OCI-LY3 (cell line): ENCODE measurements around the gene CERKL.

ENCODE experiments used
- H2AFZ ChIP-seq: fragments of 200-600, 300-600 bp; shearing (Covaris generic); 2 replicates; pipeline ENCODE4 v1.6.0; 2014; ENCODE audit warnings: antibody characterized with exemption, low read depth, low read length
- H3K27ac ChIP-seq: fragments of 200-600, 300-600 bp; sonication (generic); 2 replicates; pipeline ENCODE4 v1.5.1; 2014; ENCODE audit warnings: mild to moderate bottlenecking, low read length, moderate library complexity, mixed read lengths
- H3K27me3 ChIP-seq: fragments of 200-600, 300-600 bp; sonication (generic); 2 replicates; pipeline ENCODE4 v1.6.1; 2014; ENCODE audit warnings: low read depth, low read length, mixed read lengths
- H3K36me3 ChIP-seq: fragments of 200-600, 300-600 bp; sonication (generic); replicated peaks from 2 replicates; pipeline ENCODE3; 2014; ENCODE audit warnings: low read depth, low read length, mixed read lengths
- H3K4me1 ChIP-seq: fragments of 300-600, 200-600 bp; sonication (generic); 2 replicates; pipeline ENCODE4 v1.6.1; 2014; ENCODE audit warnings: low read length, mixed read lengths
- H3K4me2 ChIP-seq: fragments of 200-600, 300-600 bp; sonication (generic); 2 replicates; pipeline ENCODE4 v1.6.1; 2014; ENCODE audit warnings: low read length, mixed read lengths
- H3K4me3 ChIP-seq: fragments of 300-600, 200-600 bp; sonication (generic); 2 replicates; pipeline ENCODE4 v1.5.1; 2014; ENCODE audit warnings: antibody characterized with exemption, mild to moderate bottlenecking, low read length, moderate library complexity
- H3K79me2 ChIP-seq: fragments of 300-600, 200-600 bp; shearing (Covaris generic); 2 replicates; pipeline ENCODE4 v1.6.1; 2014; ENCODE audit warnings: mild to moderate bottlenecking, low read length, mixed read lengths
- H3K9ac ChIP-seq: fragments of 300-600, 200-600 bp; shearing (Covaris generic); 2 replicates; pipeline ENCODE4 v1.6.0; 2014; ENCODE audit warnings: mild to moderate bottlenecking, low read length, moderate library complexity
- H3K9me3 ChIP-seq: fragments of 200-600, 300-600 bp; shearing (Covaris generic); 2 replicates; pipeline ENCODE4 v1.6.1; 2014; ENCODE audit warnings: low read length, mixed read lengths; ENCODE audit not compliant: insufficient read depth
- H4K20me1 ChIP-seq: fragments of 200-600, 300-600 bp; sonication (generic); 2 replicates; pipeline ENCODE4 v1.6.1; 2016; ENCODE audit warnings: low read length, mixed read lengths; ENCODE audit not compliant: insufficient read depth
- EZH2phosphoT487 ChIP-seq: fragments of 200-600 bp; shearing (Covaris generic); IDR thresholded peaks from 2 replicates; pipeline ENCODE4 v1.6.1; 2018; ENCODE audit warnings: antibody characterized with exemption, mixed run types, low read depth
- TF ChIP-seq, protein P1 (sequence below): fragments of 200-600, 300-600 bp; sonication (generic); IDR thresholded peaks from 2 replicates; pipeline ENCODE4 v1.5.1; 2014; ENCODE audit warnings: antibody characterized with exemption, low read length, low read depth

The CERKL gene

DNA sequence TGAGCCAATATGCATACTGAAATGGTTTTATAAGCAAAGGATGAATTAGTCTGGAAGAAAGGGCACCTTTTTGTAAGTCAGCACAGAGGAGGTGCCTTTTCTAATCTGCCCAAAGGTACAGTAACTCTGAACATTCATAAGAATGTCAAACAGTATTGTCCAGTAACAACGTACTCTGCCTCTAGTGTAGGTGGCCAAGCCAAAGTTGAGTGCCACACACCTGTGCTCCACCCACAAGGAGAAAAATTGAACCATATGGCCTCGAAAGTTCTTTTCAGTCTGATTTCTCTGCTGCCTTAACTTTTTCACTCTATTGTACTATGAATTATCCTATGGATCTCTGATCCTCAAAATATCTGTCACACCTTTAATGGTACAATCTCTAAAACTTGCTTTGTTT is 86.8 kb downstream of the CERKL start:
- no peaks in the 10 kb centered on the region for H3K36me3 ChIP-seq
- H3K4me2 ChIP-seq, result no peak overlapping the region
- H3K9me3 ChIP-seq, result no peaks in the 10 kb centered on the region
- H3K27me3 ChIP-seq, result 0 out of 2 replicates have a peak, but pooled peaks cover 3% of the 10 kb centered on the region
- no peaks in the 10 kb centered on the region for H4K20me1 ChIP-seq
- TF ChIP-seq, protein P1, sequence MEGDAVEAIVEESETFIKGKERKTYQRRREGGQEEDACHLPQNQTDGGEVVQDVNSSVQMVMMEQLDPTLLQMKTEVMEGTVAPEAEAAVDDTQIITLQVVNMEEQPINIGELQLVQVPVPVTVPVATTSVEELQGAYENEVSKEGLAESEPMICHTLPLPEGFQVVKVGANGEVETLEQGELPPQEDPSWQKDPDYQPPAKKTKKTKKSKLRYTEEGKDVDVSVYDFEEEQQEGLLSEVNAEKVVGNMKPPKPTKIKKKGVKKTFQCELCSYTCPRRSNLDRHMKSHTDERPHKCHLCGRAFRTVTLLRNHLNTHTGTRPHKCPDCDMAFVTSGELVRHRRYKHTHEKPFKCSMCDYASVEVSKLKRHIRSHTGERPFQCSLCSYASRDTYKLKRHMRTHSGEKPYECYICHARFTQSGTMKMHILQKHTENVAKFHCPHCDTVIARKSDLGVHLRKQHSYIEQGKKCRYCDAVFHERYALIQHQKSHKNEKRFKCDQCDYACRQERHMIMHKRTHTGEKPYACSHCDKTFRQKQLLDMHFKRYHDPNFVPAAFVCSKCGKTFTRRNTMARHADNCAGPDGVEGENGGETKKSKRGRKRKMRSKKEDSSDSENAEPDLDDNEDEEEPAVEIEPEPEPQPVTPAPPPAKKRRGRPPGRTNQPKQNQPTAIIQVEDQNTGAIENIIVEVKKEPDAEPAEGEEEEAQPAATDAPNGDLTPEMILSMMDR, result no peak
- no peak for TF ChIP-seq EZH2phosphoT487
- H3K27ac ChIP-seq, result no peak overlapping the region
- H3K4me1 ChIP-seq, result peaks cover 11% of the 10 kb centered on the region; the same call in 1 of the 2 replicates
- H3K4me3 ChIP-seq, result no peak overlapping the region
- H3K79me2 ChIP-seq, result no peaks in the 10 kb centered on the region
- H2AFZ ChIP-seq, result no peak overlapping the region
- H3K9ac ChIP-seq, result no peak overlapping the region

DNA sequence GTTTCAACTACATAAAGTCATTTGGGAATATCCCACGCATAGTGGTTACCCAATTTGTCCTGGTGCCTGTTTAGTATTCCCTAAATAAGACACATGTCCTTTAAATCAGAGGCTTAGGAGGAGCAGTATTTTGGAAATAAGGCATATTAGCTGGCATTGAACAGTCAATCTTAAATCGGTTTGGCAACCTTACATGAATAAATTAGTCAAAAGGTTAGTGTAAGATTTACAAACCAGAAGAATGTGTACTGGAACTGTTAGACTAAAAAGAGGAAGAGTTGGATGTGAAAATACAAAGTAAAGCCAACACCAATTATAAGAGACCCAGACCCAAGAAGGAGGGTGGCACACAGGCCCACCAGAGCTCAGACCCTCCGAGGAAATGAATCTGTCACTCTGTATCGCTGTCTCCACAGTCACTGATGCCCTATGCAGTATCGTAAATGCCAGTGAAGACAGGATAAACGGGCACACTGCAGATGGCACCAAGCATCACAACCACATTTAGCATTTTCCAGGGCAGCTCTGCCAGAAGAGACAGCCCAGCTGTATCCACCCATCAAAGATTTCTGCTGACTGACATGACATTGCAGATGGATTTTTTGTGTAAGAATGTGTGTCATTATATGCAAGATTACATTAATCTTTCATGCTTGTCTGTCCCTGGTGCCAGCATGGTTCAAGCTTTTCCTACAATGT is 90.4 kb downstream of the CERKL start:
- H3K4me1 ChIP-seq, result peaks cover 7% of the 10 kb centered on the region; the same call in 1 of the 2 replicates
- TF ChIP-seq EZH2phosphoT487, result no peak
- TF ChIP-seq, protein P1, result no peak
- no peaks in the 10 kb centered on the region for H3K36me3 ChIP-seq
- H3K9ac ChIP-seq, result no peak overlapping the region
- no peaks in the 10 kb centered on the region for H3K9me3 ChIP-seq
- H3K4me2 ChIP-seq, result no peak overlapping the region
- no peaks in the 10 kb centered on the region for H4K20me1 ChIP-seq
- H3K4me3 ChIP-seq, result no peak overlapping the region
- no peak overlapping the region for H2AFZ ChIP-seq
- H3K79me2 ChIP-seq, result no peaks in the 10 kb centered on the region
- H3K27me3 ChIP-seq, result no peaks in the 10 kb centered on the region
- H3K27ac ChIP-seq, result no peak overlapping the region

DNA sequence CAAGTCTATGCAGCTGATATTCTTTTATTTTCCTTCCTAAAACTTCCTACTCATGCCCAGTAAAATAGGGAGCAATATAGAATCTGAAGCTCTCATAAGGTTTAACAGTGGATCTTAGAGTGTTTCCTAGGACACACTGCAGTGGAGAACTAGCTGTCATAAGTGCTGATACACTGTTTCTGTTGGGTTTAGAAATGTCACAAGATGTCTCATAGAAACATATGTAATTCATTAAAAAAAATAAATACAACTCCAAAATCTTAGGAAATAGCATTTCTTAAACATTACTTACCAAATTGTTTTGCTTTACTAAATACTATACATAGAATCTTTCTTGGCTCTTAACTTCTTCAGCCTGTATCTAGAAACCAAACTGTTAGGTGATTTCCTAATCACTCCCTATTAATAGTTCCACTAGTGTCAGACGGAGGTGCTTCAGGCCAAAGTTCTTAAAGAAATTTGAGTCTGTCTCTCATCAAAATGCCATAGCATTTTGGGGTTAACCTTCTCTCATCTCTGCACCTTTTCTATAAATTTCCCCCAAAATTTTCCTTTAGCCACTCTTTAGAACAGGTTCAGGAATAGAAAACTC is 93.7 kb downstream of the CERKL start:
- Histone ChIP-seq H3K9ac (no peak overlapping the region), H3K4me1 (0 out of 2 replicates have a peak, but pooled peaks cover 3% of the 10 kb centered on the region), H3K9me3 (no peaks in the 10 kb centered on the region), H4K20me1 (no peaks in the 10 kb centered on the region), H3K4me3 (no peak overlapping the region), H3K79me2 (no peaks in the 10 kb centered on the region), H3K36me3 (no peaks in the 10 kb centered on the region), H3K27me3 (no peaks in the 10 kb centered on the region), H3K27ac (no peak overlapping the region), H2AFZ (no peak overlapping the region), H3K4me2 (no peak overlapping the region)
- TF ChIP-seq, protein P1, result no peak
- TF ChIP-seq EZH2phosphoT487, result no peak

DNA sequence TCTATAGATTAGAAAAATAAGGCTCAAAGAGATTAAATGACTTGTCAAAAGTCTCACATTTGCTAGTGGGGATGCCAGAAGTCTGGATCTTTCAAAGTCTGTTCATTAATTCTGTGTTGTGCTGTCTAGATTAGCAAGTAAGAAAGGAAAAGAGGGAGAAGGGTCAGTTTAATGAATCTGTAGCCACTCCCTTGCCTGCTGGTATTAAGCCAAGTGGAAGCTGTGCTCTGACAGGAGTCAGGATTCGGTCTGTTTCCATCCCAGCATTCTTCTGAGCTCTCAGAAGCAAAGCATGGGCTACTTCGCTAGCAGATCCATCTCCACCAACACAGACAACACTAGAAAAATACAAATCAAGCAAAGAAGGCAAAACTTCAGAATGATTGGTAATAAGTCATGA is 98.5 kb downstream of the CERKL start:
- Histone ChIP-seq H3K9me3 (no peaks in the 10 kb centered on the region), H3K36me3 (no peaks in the 10 kb centered on the region), H3K79me2 (no peaks in the 10 kb centered on the region), H3K27ac (no peak overlapping the region), H3K4me1 (no peaks in the 10 kb centered on the region), H3K4me2 (no peak overlapping the region), H4K20me1 (no peaks in the 10 kb centered on the region), H2AFZ (no peak overlapping the region), H3K4me3 (no peak overlapping the region), H3K9ac (no peak overlapping the region), H3K27me3 (no peaks in the 10 kb centered on the region)
- TF ChIP-seq EZH2phosphoT487, result no peak
- TF ChIP-seq, protein P1, result no peak
